ENCODE data around the gene TMEM269. TPM values are rescaled to one million over a fixed set of nuclear protein-coding genes. Genes with fewer than 3 reads are reported as not detected.

Gene TMEM269
- total RNA-seq, 5 donors from 2014 or later (not counting 1 experiment from before 2014, with no cell fraction given) = 0.20 to 1.7 (median 0.88) TPM

GRCh38 chr1:42759114-42759513 is 25.7 kb upstream of the TMEM269 start:
- Mint-ChIP-seq H3K36me3 (peaks cover 41% of the 10 kb centered on the region), H3K27ac (no peak overlapping the region), H3K4me3 (no peak overlapping the region), H3K9me3 (no peaks in the 10 kb centered on the region), H3K27me3 (no peaks in the 10 kb centered on the region), H3K4me1 (peaks cover 4 to 11% (median 7%) of the 10 kb centered on the region in 3 donors)
- H3K27me3 ChIP-seq (replicated peaks in 1 of 2; ENCODE audit: control insufficient read depth in 2 of 2, extremely low read depth in 1 of 2, insufficient read depth in 2 of 2, low read length in 1 of 2) = no peaks in the 10 kb centered on the region
- no peak overlapping the region for H3K27ac ChIP-seq (ENCODE audit: low read length)
- no peaks in the 10 kb centered on the region for H3K9me3 ChIP-seq
- ATAC-seq (replicated peaks in 1 of 4) = no peak
- WGBS (ENCODE audit: insufficient coverage) = 86% methylated on average over 3 of the region's 9 CpGs
- POLR2A ChIA-PET = no interaction called here
- no peak for DNase-seq
- CTCF ChIA-PET = interaction anchor here (0.7 to 1.2 kb wide), 2 partner anchors 8 to 164 kb away, joined by 3 to 11 read pairs; partner anchors contain the start of genes C1orf50 (in 1 of the 2) and P3H1 (in 1 of the 2)
- no peak overlapping the region for H3K4me3 ChIP-seq (ENCODE audit: control insufficient read depth in 1 of 2, extremely low read depth in 1 of 2, low read length in 1 of 2)
- H3K4me1 ChIP-seq (ENCODE audit: control insufficient read depth in 1 of 2, extremely low read depth in 1 of 2, insufficient read depth in 2 of 2, low read length in 2 of 2) = peaks cover 0 to 2% of the 10 kb centered on the region in 2 experiments
- peaks cover 17 to 55% of the 10 kb centered on the region in 2 donors for H3K36me3 ChIP-seq (ENCODE audit: control insufficient read depth in 2 of 2, extremely low read depth in 1 of 2, insufficient read depth in 1 of 2, low read length in 1 of 2)

GRCh38 chr1:42761567-42761966 is 23.2 kb upstream of the TMEM269 start:
- CTCF ChIA-PET = no interaction called here
- no peak overlapping the region for H3K27ac Mint-ChIP-seq
- 100% methylated on average over 2 of the region's 4 CpGs for WGBS (ENCODE audit: insufficient coverage)
- no peak overlapping the region for H3K27ac ChIP-seq (ENCODE audit: low read length)
- peaks cover 20% of the 10 kb centered on the region for H3K36me3 Mint-ChIP-seq
- no peaks in the 10 kb centered on the region for H3K27me3 Mint-ChIP-seq
- ATAC-seq (replicated peaks in 1 of 4) (no peak), DNase-seq (no peak)
- no peaks in the 10 kb centered on the region for H3K9me3 ChIP-seq
- POLR2A ChIA-PET = no interaction called here
- no peak overlapping the region for H3K4me3 Mint-ChIP-seq
- peaks cover 4 to 14% (median 7%) of the 10 kb centered on the region in 3 donors for H3K4me1 Mint-ChIP-seq
- no peaks in the 10 kb centered on the region for H3K27me3 ChIP-seq (replicated peaks in 1 of 2; ENCODE audit: control insufficient read depth in 2 of 2, extremely low read depth in 1 of 2, insufficient read depth in 2 of 2, low read length in 1 of 2)
- no peak overlapping the region for H3K4me3 ChIP-seq (ENCODE audit: control insufficient read depth in 1 of 2, extremely low read depth in 1 of 2, low read length in 1 of 2)
- H3K36me3 ChIP-seq (ENCODE audit: control insufficient read depth in 2 of 2, extremely low read depth in 1 of 2, insufficient read depth in 1 of 2, low read length in 1 of 2) = peaks cover 10 to 31% of the 10 kb centered on the region in 2 donors
- H3K9me3 Mint-ChIP-seq = no peaks in the 10 kb centered on the region
- peaks cover 12 to 20% of the 10 kb centered on the region in 2 experiments for H3K4me1 ChIP-seq (ENCODE audit: control insufficient read depth in 1 of 2, extremely low read depth in 1 of 2, insufficient read depth in 2 of 2, low read length in 2 of 2)

DNA sequence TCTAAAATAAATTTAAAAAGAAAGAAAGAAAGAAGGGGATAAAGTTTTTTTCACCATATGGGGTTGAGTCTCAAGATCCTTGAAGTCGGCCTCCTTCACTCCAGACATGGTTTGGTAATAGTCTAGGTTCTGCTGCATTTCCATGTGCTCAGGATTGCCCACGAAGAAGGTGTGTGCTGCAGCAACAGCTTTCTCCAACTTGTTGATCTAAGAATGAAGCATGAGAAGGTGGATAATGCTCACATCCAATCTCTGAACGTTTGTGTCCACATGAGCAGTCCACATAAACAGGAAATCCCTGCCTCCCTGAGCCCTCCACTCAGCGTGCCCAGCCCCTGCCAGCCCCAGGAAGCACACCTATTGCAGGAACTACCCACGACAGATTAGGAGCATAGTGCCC is 22.5 kb upstream of the TMEM269 start:
- POLR2A ChIA-PET = no interaction called here
- H3K27ac Mint-ChIP-seq = no peak overlapping the region
- 66% methylated on average over 4 of the region's 5 CpGs for WGBS (ENCODE audit: insufficient coverage)

GRCh38 chr1:42765269-42765668 is 19.5 kb upstream of the TMEM269 start:
- Mint-ChIP-seq H3K36me3 (peaks cover 5% of the 10 kb centered on the region), H3K9me3 (no peaks in the 10 kb centered on the region), H3K27ac (no peak overlapping the region), H3K4me3 (no peak overlapping the region), H3K27me3 (no peaks in the 10 kb centered on the region), H3K4me1 (peaks cover 26 to 38% (median 27%) of the 10 kb centered on the region in 3 donors)
- H3K4me1 ChIP-seq (ENCODE audit: control insufficient read depth in 1 of 2, extremely low read depth in 1 of 2, insufficient read depth in 2 of 2, low read length in 2 of 2) = peaks cover 22 to 34% of the 10 kb centered on the region in 2 experiments
- peaks cover 3 to 6% of the 10 kb centered on the region in 2 donors for H3K36me3 ChIP-seq (ENCODE audit: control insufficient read depth in 2 of 2, extremely low read depth in 1 of 2, insufficient read depth in 1 of 2, low read length in 1 of 2)
- ATAC-seq (replicated peaks in 1 of 4) (no peak), DNase-seq (no peak)
- no peaks in the 10 kb centered on the region for H3K27me3 ChIP-seq (replicated peaks in 1 of 2; ENCODE audit: control insufficient read depth in 2 of 2, extremely low read depth in 1 of 2, insufficient read depth in 2 of 2, low read length in 1 of 2)
- H3K4me3 ChIP-seq (ENCODE audit: control insufficient read depth in 1 of 2, extremely low read depth in 1 of 2, low read length in 1 of 2) = peak overlapping the region in 1 of 2 donors; percentile 86
- CTCF ChIA-PET = interaction anchor here in 1 of 2 donors (0.9 kb wide), 1 partner anchor 490 kb away, joined by 3 read pairs; no protein-coding TSS in a partner anchor
- POLR2A ChIA-PET = interaction anchor here (0.6 to 0.7 kb wide), 2 partner anchors 12 to 83 kb away, joined by 3 read pairs; no protein-coding TSS in a partner anchor
- H3K27ac ChIP-seq (ENCODE audit: low read length) = no peak overlapping the region
- no peaks in the 10 kb centered on the region for H3K9me3 ChIP-seq
- WGBS (ENCODE audit: insufficient coverage) = no CpG with 5 or more reads among the region's 7 CpGs

More for the DNA sequence above, 22.5 kb upstream of the TMEM269 start:
- H3K27ac ChIP-seq (ENCODE audit: low read length) = no peak overlapping the region
- no peak for ATAC-seq (replicated peaks in 1 of 4)
- CTCF ChIA-PET = no interaction called here
- no peaks in the 10 kb centered on the region for H3K27me3 ChIP-seq (replicated peaks in 1 of 2; ENCODE audit: control insufficient read depth in 2 of 2, extremely low read depth in 1 of 2, insufficient read depth in 2 of 2, low read length in 1 of 2)
- Mint-ChIP-seq H3K4me1 (peaks cover 0 to 13% (median 3%) of the 10 kb centered on the region in 3 donors), H3K27me3 (no peaks in the 10 kb centered on the region), H3K4me3 (no peak overlapping the region), H3K9me3 (no peaks in the 10 kb centered on the region), H3K36me3 (peaks cover 13% of the 10 kb centered on the region)
- H3K4me3 ChIP-seq (ENCODE audit: control insufficient read depth in 1 of 2, extremely low read depth in 1 of 2, low read length in 1 of 2) = no peak overlapping the region
- no peak for DNase-seq
- H3K9me3 ChIP-seq = no peaks in the 10 kb centered on the region
- peaks cover 12 to 20% of the 10 kb centered on the region in 2 experiments for H3K4me1 ChIP-seq (ENCODE audit: control insufficient read depth in 1 of 2, extremely low read depth in 1 of 2, insufficient read depth in 2 of 2, low read length in 2 of 2)
- peaks cover 9 to 24% of the 10 kb centered on the region in 2 donors for H3K36me3 ChIP-seq (ENCODE audit: control insufficient read depth in 2 of 2, extremely low read depth in 1 of 2, insufficient read depth in 1 of 2, low read length in 1 of 2)

DNA sequence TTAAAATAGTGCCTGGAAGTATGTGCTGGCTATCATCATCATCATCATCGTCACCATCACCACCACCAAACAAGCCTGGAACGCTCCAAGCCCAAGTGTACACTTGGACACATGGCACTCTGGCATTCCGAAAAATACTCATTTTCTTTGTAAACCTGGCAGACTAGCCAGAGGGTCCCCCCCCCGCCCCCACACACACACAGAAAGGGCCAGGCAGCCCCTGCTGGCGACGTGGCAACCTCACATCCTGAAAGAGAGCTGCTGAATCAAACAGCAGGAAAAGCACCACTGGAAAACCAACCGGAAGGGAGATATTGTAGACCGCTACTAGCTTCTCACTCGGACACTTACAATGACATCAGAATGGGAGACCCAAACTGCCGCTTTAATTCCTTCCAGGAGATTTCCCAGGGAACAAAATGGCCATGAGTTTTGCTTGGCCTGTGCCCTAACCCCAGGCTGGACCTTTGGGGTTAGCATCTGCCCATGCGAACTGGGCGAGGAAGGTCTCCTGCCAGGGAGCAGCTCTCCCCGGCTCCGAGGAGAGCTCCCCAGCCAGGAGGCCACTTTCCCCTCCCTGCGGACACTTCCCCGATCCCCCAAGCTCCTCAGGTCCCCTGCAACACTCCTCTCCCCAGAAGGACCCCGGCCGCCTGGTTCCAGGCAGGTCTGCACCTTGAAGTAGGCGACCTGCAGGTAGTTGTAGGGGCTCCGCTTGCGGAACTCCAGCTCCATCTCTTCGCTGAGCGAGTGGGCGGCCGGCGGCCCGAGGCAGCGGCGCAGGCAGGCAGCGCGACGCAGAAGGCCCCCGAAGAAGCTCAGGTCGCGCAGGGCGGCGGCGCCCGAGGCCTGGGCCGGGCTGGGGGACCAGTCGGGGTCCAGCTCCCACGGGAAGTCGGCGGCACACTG is 18.7 kb upstream of the TMEM269 start:
- Mint-ChIP-seq H3K9me3 (no peaks in the 10 kb centered on the region), H3K4me3 (no peak overlapping the region), H3K4me1 (peaks cover 33 to 44% (median 34%) of the 10 kb centered on the region in 3 donors), H3K27me3 (no peaks in the 10 kb centered on the region), H3K27ac (peak overlapping the region in 1 of 2 donors; percentile 79), H3K36me3 (peaks cover 10% of the 10 kb centered on the region)
- Histone ChIP-seq H3K27ac (ENCODE audit: low read length) (no peak overlapping the region), H3K27me3 (replicated peaks in 1 of 2; ENCODE audit: control insufficient read depth in 2 of 2, extremely low read depth in 1 of 2, insufficient read depth in 2 of 2, low read length in 1 of 2) (no peaks in the 10 kb centered on the region), H3K9me3 (no peaks in the 10 kb centered on the region), H3K4me3 (ENCODE audit: control insufficient read depth in 1 of 2, extremely low read depth in 1 of 2, low read length in 1 of 2) (peak overlapping the region; percentile 81 to 86), H3K36me3 (ENCODE audit: control insufficient read depth in 2 of 2, extremely low read depth in 1 of 2, insufficient read depth in 1 of 2, low read length in 1 of 2) (peaks cover 6% of the 10 kb centered on the region in 2 donors), H3K4me1 (ENCODE audit: control insufficient read depth in 1 of 2, extremely low read depth in 1 of 2, insufficient read depth in 2 of 2, low read length in 2 of 2) (peaks cover 22 to 34% of the 10 kb centered on the region in 2 experiments)
- ChIA-PET CTCF (interaction anchor here (0.6 to 2.3 kb wide), 17 partner anchors 9 to 493 kb away, joined by 3 to 16 read pairs (median 4); partner anchors contain the start of genes ERMAP (in 1 of the 2), SVBP (in 1 of the 2), YBX1 (in 1 of the 2) and ZNF691 (in 1 of the 2)), POLR2A (interaction anchor here (0.5 to 1.7 kb wide), 16 partner anchors 13 to 833 kb away, joined by 3 to 9 read pairs (median 3); partner anchors contain the start of genes ZNF691 (in 2 of the 2) and YBX1 (in 1 of the 2))
- WGBS (ENCODE audit: insufficient coverage) = 1% methylated on average over 36 of the region's 44 CpGs
- ATAC-seq (replicated peaks in 1 of 4) (peak in 3 of 4 experiments; percentile 11 to 21 (median 18)), DNase-seq (peak in 19 of 35 experiments; percentile 13 to 61 (median 22))
